GM21447 (cell line): ENCODE measurements around the gene FCRL3.

Experiments
- ATAC-seq: cut with Tn5 transposase; IDR thresholded peaks from one replicate; pipeline ENCODE4 v1.9.1; 2021; ENCODE audit not compliant: unreplicated experiment

Gene FCRL3

DNA sequence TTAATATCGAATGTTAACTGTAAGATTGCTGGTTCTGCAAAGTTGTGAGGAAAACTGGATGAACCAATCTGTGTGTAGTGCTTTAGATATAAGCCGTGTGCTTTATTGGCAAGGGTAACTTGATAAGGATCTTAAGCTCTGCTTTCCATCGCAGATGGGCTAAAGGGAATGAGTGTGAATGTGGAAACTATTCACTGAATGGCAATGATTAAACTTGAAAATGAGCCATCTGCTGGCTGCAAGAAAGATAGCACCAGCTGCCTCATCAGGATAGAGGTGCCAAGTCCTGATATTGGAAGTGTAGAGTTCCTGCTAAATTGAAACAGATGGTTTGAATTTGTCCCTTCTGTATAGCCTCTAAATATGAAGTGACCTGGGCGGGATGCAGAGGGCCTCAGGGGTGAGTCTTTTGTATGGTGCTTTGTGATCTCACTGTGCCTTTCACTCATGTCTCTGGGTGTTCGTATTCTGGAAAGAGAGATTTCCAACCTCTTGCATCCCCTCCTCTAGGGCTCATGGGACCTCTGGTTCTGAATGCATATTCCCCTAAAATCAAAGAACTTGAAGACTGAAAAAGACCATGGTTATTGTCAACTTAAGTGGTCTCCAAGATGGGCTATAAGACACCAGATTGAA, 9.2 kb downstream of the FCRL3 start:
- no peak for ATAC-seq

DNA sequence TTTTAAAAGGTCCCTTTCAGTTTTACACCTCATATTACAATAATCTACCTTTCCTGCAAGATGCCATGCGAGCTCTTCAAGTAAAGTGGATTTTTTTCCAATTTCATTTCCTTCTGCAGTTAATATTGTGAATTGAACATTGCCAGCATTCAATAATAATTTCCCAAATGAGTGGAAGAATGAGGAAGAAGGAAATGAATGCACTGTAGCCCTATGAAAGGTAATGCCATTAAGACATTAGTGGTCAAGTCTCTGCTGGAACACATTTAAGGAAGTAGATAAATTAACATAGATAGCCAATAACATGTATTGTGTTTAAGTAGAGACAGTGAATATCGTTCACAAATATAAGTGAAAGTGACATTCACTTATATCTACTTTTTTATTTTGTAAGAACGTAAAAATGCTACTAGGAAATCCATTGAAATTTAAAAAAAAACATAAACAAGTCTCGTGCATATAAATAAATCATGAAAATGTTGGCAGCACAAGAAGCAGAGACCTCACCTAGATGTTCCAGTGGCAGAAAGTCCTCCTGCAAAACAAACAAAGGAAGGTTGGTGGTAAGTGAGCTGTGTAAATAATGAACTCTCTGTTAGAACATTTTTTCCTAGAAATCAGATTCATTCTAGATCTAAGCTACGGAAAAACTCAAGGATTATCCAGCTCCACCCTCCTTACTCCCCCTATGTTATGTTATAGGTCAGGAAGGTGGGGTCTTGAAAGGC, 17.7 kb downstream of the FCRL3 start:
- no peak for ATAC-seq

DNA sequence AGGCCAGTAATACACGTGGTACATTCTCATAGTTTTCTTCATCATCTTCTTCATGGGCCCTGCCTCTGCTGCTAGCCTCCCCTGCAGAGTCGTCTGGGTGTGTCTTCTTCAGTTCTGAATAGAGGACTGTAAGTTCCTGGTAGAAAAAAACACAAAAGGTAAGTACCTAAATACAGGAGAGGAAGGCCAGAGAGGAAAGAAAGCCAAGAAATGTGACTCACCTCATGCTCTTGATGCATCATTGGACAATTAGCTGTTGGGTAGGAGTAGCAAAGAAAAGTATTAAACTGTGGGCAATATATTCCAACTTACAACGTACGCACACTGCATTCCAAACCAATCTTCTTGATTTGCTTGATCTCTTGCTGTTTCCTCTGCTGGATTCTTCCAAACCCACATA, 21.8 kb downstream of the FCRL3 start:
- no peak for ATAC-seq

DNA sequence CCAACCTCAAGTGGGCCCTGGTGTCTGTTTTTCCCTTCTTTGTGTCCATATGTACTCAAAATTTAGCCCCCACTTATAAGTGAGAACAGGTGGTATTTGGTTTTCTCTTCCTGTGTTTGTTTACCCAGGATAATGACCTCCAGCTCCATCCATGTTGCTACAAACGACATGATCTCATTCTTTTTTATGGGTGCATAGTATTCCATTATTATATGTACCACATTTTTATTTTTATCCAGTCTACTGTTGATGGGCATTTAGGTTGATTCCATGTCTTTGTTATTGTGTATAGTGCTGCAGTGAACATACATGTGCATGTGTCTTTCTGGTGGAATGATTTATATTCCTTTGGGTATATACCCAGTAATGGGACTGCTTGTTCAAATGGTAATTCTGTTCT, 27.6 kb downstream of the FCRL3 start:
- no peak for ATAC-seq

DNA sequence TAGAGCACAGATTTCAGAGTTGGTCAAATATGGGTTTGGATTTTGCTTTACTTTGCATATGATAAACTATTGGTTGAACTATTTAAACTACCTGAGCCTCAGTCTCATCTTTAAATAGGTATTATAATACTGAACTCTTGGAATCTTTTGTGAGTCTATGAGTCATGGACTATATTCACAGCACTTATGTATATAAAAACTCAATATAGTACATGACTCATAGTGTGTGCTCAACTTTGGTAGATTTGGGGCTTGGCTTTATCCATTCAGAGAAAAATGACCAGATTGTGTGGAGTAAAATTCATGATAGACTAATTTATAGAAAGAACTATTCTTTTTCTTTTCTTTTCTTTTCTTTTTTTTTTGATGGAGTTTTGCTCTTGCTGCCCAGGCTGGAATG, 28.7 kb downstream of the FCRL3 start:
- ATAC-seq, result no peak

DNA sequence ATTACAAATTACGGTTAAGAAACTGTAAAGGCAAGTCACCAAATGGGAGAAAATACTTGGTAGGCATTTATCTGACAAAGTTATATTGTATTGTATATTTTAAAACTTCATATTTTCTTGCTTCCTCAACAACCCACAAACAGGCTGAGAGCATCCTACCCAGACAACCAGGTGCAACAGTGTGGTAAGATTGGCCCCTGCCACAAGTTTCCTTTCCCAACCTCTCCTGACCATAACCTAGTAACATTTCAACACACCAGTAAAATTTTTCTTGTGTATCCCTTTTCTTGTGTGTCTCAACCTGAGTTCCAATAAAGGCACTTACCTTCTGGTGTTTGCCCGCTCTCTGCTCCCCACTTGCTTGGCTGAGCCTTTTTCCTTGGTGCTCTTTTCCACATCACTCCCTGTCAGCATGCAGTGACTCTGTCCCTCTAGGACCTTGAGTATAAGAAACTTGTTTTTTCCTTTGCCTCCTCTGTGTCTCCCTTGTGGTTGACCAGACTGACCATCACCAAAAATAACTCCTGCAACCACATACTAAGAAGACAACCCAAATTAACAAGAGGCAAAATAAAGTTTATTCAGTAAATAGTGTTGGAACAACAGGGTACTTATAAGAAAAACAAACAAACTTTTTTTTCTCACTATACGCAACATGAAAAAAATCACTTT, 40.9 kb downstream of the FCRL3 start:
- ATAC-seq, result no peak

DNA sequence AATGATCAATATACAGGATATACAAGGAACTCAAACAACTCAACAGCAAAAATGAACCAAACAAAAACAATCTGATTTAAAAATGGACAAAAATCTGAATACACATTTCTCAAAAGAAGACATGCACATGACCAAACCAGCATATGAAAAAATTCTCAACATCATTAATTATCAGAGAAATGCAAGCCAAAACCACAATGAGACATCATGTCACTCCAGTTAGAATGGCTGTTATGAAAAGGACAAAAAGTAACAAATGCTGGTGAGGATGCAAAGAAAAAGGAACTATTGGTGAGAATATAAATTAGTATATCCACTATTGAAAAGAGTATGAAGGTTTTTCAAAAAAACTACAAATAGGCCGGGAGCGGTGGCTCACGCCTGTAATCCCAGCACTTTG, 42.0 kb downstream of the FCRL3 start:
- ATAC-seq, result no peak

DNA sequence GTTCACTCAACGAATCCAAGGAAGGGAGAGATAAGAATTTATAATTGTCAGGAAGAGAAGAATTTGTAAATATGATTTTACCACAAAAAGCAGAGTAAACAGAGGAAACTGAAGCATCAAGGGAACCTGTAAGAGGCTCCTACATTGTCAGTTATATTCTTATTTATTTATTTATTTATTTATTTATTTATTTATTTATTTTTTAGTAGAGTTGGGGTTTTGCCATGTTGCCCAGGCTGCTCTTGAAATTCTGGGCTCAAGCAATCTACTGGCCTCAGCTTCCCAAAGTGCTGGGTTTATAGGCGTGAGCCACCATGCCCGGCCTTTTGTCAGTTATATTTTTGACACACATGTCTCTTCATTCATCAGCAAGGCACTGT, 47.1 kb downstream of the FCRL3 start:
- no peak for ATAC-seq

DNA sequence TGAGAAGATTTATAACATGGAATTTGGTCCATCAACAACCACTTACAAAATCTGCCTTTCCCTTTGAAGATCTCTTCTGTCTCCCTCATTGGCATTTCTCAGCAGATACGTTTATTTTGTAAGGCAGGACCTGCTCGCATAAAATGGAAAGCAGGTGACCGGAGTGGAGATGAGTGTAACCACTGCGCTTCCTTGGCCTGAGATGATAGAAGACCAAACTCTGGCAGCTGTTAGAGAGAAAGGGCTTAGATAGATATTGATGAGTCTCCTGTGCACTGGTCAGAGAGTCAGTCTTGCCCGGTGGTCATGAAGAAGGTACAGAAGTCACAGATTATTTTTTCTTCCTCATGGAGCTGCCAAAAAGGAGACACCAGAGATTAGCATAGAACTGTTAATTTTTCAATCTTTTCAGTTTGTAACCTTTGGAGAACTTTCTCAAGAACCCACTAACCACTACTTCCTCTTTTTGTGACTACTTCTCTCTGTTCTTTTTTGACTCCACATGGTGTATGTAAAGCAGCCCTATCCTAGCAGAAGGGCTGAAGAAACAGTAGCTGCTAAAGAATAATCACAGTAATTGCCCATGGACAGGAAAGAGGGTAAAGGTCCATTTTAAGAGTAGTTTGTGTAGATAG, 47.6 kb downstream of the FCRL3 start:
- peak; percentile 95 for ATAC-seq

DNA sequence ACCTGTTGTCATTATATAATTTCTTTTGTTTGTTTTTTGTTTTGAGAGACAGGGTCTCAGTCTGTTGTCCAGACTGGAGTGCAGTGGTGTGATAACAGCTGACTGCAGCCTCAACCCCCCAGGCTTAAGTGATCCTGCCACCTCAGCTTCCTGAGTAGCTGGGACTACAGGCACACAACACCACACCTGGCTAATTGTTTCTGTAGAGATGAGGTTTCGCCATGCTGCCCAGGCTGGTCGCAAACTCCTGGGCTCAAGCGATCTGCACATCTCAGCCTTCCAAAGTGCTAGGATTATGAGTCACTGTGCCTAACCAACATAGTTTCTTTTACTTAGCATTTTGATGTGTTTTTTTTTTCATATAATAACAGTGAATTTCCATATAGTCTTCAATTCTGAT, 52.3 kb downstream of the FCRL3 start:
- ATAC-seq, result no peak

DNA sequence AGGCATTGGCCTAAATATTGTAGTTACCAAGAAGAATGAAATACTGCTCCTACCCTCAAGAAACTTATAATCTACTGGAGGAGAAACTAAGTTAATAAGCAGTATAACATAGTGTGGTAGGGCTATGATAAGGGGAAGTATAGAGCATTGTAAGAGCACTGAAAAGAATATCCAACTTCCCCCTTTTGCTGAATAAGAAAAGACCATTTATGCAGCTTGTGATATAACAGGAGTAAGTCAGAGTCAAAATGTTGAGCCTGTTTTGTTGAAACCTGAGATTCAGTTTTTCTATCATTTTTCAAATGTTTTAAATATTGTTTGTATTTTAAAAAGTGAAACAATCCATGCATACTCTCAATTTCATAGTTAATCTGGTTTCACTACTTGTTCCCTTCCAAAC, 54.4 kb downstream of the FCRL3 start:
- ATAC-seq, result no peak

DNA sequence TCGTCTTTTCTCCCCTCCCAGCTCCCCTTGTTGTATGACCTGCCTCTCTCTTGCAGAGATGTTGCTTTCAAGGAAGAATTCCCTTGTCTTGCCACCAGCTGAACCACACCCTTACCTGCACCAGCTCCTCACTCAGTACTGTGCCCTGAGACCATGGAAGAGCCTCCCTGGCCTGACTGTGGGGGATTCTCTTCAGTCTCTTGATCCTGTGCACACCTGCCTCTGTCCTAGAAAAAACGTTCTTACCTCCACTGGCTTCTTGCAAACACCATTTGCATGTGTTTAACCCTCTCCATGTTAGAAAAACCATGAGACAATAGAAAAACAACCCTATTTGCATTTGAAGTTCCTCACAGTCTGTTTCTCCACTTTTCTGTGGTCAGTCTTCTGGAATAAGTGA, 59.4 kb downstream of the FCRL3 start:
- no peak for ATAC-seq

DNA sequence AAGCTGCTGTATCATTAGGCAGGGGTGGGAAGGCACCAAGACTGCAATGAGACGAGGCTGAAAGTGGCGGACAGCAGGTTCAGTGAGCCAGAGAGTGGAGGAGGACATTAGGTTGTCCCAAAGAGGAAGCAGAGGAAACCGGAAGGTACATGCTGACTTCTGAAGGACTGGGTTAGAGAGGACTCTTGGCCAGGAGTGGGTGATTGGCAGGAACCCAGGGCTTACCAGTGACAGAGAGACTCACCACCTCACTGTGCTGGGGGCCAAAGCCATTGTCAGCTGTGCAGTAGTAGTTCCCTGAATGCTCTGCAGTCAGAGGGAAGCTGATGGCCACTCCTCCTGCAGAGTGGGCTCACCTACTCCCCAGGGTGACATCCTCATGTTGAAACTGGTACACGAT, 60.8 kb downstream of the FCRL3 start:
- ATAC-seq, result no peak

DNA sequence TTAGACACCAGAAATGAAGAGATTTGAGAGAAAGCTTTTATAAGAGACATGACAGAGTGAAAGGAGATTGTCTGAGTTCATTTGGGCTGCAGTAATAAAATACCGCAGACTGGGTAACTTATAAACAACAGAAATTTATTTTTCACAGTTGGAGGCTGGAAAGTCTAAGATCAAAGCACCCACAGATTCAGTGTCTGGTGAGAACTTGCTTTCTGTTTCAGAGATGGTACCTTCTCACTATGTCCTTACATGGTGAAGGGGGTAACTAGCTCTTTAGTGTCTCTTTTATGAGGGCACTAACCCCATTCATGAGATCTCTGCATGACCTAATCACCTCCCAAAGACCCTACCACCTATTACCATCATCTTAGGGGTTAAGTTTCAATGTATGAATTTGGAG, 71.8 kb downstream of the FCRL3 start:
- ATAC-seq, result no peak
